H9 (cell line): ENCODE measurements around the gene SHBG. TPM values are rescaled to one million over a fixed set of nuclear protein-coding genes. Genes with fewer than 3 reads are reported as not detected.
A peak's percentile ranks its signal among the peaks of the same experiment; 100 is the strongest.

Source experiments
- DNase-seq: peaks from one replicate; pipeline ENCODE4 v3.0.0-alpha.2; 2017
- H2AFZ ChIP-seq: one replicate; pipeline ENCODE4 v1.6.1; 2013; ENCODE audit warnings: mild to moderate bottlenecking, low read length, control low read depth, moderate library complexity
- H2AK5ac ChIP-seq: 2 replicates; pipeline ENCODE4 v1.6.1; 2013; ENCODE audit warnings: low read length, control low read depth, mixed read lengths; ENCODE audit not compliant: insufficient read length
- H2BK120ac ChIP-seq: one replicate; pipeline ENCODE4 v1.6.1; 2013; ENCODE audit warnings: low read depth, mild to moderate bottlenecking, low read length, control low read depth, inconsistent platforms; ENCODE audit not compliant: poor library complexity, severe bottlenecking
- H2BK12ac ChIP-seq: 2 replicates; pipeline ENCODE4 v1.6.1; 2013; ENCODE audit warnings: low read length, control low read depth, mixed read lengths, low read depth; ENCODE audit not compliant: insufficient read length
- H2BK15ac ChIP-seq: 2 replicates; pipeline ENCODE4 v1.6.1; 2013; ENCODE audit warnings: low read depth, low read length, control low read depth
- H2BK20ac ChIP-seq: one replicate; pipeline ENCODE4 v1.6.1; 2013; ENCODE audit warnings: low read depth, mild to moderate bottlenecking, low read length, control low read depth, inconsistent platforms; ENCODE audit not compliant: poor library complexity, severe bottlenecking
- H2BK5ac ChIP-seq: 2 replicates; pipeline ENCODE4 v1.6.1; 2013; ENCODE audit warnings: low read length, control low read depth, mixed read lengths; ENCODE audit not compliant: insufficient read length
- H3K14ac ChIP-seq: 2 replicates; pipeline ENCODE4 v1.6.1; 2013; ENCODE audit warnings: low read length, control low read depth; ENCODE audit not compliant: insufficient read depth
- H3K18ac ChIP-seq: 2 replicates; pipeline ENCODE4 v1.6.1; 2013; ENCODE audit warnings: low read depth, mild to moderate bottlenecking, mixed read lengths, low read length, control low read depth; ENCODE audit not compliant: insufficient read length
- H3K23ac ChIP-seq: 2 replicates; pipeline ENCODE4 v1.6.1; 2013; ENCODE audit warnings: low read length, control low read depth, mixed read lengths, low read depth; ENCODE audit not compliant: insufficient read length
- H3K23me2 ChIP-seq: 2 replicates; pipeline ENCODE4 v1.6.1; 2013; ENCODE audit warnings: low read depth, mild to moderate bottlenecking, mixed read lengths, low read length, control low read depth; ENCODE audit not compliant: insufficient read length, poor library complexity, severe bottlenecking
- H3K27ac ChIP-seq: 2 replicates; pipeline ENCODE4 v1.5.1; 2013; ENCODE audit warnings: low read length, control low read depth, mixed read lengths, low read depth; ENCODE audit not compliant: insufficient read length
- H3K27me3 ChIP-seq: 2 replicates; pipeline ENCODE4 v1.6.1; 2013; ENCODE audit warnings: low read length, control low read depth, inconsistent platforms; ENCODE audit not compliant: insufficient read depth
- H3K4ac ChIP-seq: 2 replicates; pipeline ENCODE4 v1.6.1; 2013; ENCODE audit warnings: low read depth, mild to moderate bottlenecking, control low read depth, inconsistent platforms, low read length, moderate library complexity
- H3K4me1 ChIP-seq: 2 replicates; pipeline ENCODE4 v1.6.1; 2013; ENCODE audit warnings: low read length, control low read depth, inconsistent platforms; ENCODE audit not compliant: insufficient read depth
- H3K4me2 ChIP-seq: 2 replicates; pipeline ENCODE4 v1.6.1; 2013; ENCODE audit warnings: low read length, control low read depth, mixed read lengths; ENCODE audit not compliant: insufficient read length, insufficient read depth
- H3K56ac ChIP-seq: 2 replicates; pipeline ENCODE4 v1.6.1; 2013; ENCODE audit warnings: low read depth, mild to moderate bottlenecking, mixed read lengths, low read length, control low read depth; ENCODE audit not compliant: insufficient read length
- H3K79me1 ChIP-seq: 2 replicates; pipeline ENCODE4 v1.6.1; 2013; ENCODE audit warnings: low read depth, mild to moderate bottlenecking, moderate library complexity, low read length, control low read depth, inconsistent platforms; ENCODE audit not compliant: insufficient read depth, poor library complexity, severe bottlenecking
- H3K79me2 ChIP-seq: 2 replicates; pipeline ENCODE4 v1.6.1; 2013; ENCODE audit warnings: low read length, control low read depth, inconsistent platforms; ENCODE audit not compliant: insufficient read depth
- H3K9ac ChIP-seq: 2 replicates; pipeline ENCODE4 v1.6.1; 2013; ENCODE audit warnings: low read length, control low read depth, mixed read lengths; ENCODE audit not compliant: insufficient read length; ENCODE audit errors: extremely low read depth
- H3K9me3 ChIP-seq: one replicate; pipeline ENCODE4 v1.6.1; 2013; ENCODE audit warnings: low read depth, low read length, inconsistent platforms; ENCODE audit not compliant: control insufficient read depth
- H3T11ph ChIP-seq: one replicate; pipeline ENCODE4 v1.6.1; 2013; ENCODE audit warnings: mild to moderate bottlenecking, low read length, control low read depth, inconsistent platforms
- H4K20me1 ChIP-seq: one replicate; pipeline ENCODE4 v1.6.1; 2013; ENCODE audit not compliant: control insufficient read depth, insufficient read length, insufficient read depth
- H4K5ac ChIP-seq: 2 replicates; pipeline ENCODE4 v1.6.1; 2013; ENCODE audit warnings: low read depth, mild to moderate bottlenecking, mixed read lengths, low read length, control low read depth; ENCODE audit not compliant: insufficient read length
- H4K8ac ChIP-seq: replicated peaks from 2 replicates; pipeline ENCODE4 v1.6.1; 2013; ENCODE audit warnings: low read length, control low read depth, mixed read lengths, low read depth; ENCODE audit not compliant: insufficient read length
- H4K91ac ChIP-seq: 2 replicates; pipeline ENCODE4 v1.6.1; 2013; ENCODE audit warnings: low read depth, mild to moderate bottlenecking, moderate library complexity, mixed read lengths, low read length, control low read depth; ENCODE audit not compliant: insufficient read length
- H3K27ac Mint-ChIP-seq, 3 experiments: 2 replicates in 2 of 3; 3 replicates in 1 of 3; pipeline ENCODE4 v1.8.0; 2020 to 2021; ENCODE audit warnings: mixed read lengths in 3 of 3, mild to moderate bottlenecking in 1 of 3, moderate library complexity in 1 of 3
- H3K27me3 Mint-ChIP-seq: 2 replicates; pipeline ENCODE4 v1.8.0; 2021; ENCODE audit warnings: low read depth, mild to moderate bottlenecking, moderate library complexity, mixed read lengths
- H3K36me3 Mint-ChIP-seq, 3 experiments: 2 replicates in 2 of 3; 3 replicates in 1 of 3; pipeline ENCODE4 v1.8.0; 2020 to 2021; ENCODE audit warnings: low read depth in 3 of 3, mixed read lengths in 3 of 3; ENCODE audit not compliant: insufficient read depth in 1 of 3
- H3K4me1 Mint-ChIP-seq, 2 experiments: 2 replicates each; pipeline ENCODE4 v1.8.0; 2020; ENCODE audit warnings: mixed read lengths in 2 of 2
- H3K4me3 Mint-ChIP-seq, 2 experiments: 2 replicates in 1 of 2; 3 replicates in 1 of 2; pipeline ENCODE4 v1.8.0; 2020 to 2021; ENCODE audit warnings: mild to moderate bottlenecking in 2 of 2, mixed read lengths in 2 of 2, moderate library complexity in 1 of 2
- H3K9me3 Mint-ChIP-seq, 2 experiments: 2 replicates in 1 of 2; 3 replicates in 1 of 2; pipeline ENCODE4 v1.8.0; 2020; ENCODE audit warnings: mild to moderate bottlenecking in 2 of 2, mixed read lengths in 2 of 2, moderate library complexity in 1 of 2
- CTCF ChIP-seq: fragments of 200-600 bp; sonication (generic); conservative IDR thresholded peaks from 3 replicates; pipeline ENCODE4 v1.8.0; 2021; ENCODE audit warnings: antibody characterized with exemption, mild to moderate bottlenecking
- WGBS: extraction: QIAGEN DNeasy Blood & Tissue Kit; methylation state at CpG from one replicate; pipeline ENCODE4 v1.1.7; 2013; ENCODE audit warnings: missing lambda C conversion rate, low lambda C conversion rate, mixed read lengths; ENCODE audit not compliant: insufficient read length; ENCODE audit errors: extremely low coverage; 5-methylcytosine and 5-hydroxymethylcytosine counted together
- total RNA-seq: library from RNA; stranded (reverse); gene quantifications from 2 replicates; pipeline ENCODE4 v1.2.1, GENCODE V29; 2021

Gene SHBG
- total RNA-seq, 1 experiment from 2014 or later, result 1.6 TPM

- Mint-ChIP-seq H3K27ac (peak overlapping the region in 2 of 3 experiments; percentile 65 to 83; a peak in 2 of 7 replicates), H3K4me1 (peaks cover 25 to 56% of the 10 kb centered on the region in 2 experiments), H3K9me3 (no peaks in the 10 kb centered on the region), H3K27me3 (no peaks in the 10 kb centered on the region), H3K36me3 (peaks cover 27 to 62% (median 53%) of the 10 kb centered on the region in 3 experiments), H3K4me3 (peak overlapping the region in 1 of 2 experiments; percentile 48; a peak in 2 of 5 replicates)
- H2BK20ac ChIP-seq, result no peak overlapping the region
- DNase-seq, result peak; percentile 93
- no peaks in the 10 kb centered on the region for H3K79me1 ChIP-seq
- no peak overlapping the region for H4K5ac ChIP-seq
- peak overlapping the region; percentile 20 for H3K56ac ChIP-seq
- peak; percentile 89 for TF ChIP-seq CTCF
- no peak overlapping the region; the same call in 1 of the 2 replicates for H3K4ac ChIP-seq
- no peaks in the 10 kb centered on the region; the same call in 1 of the 2 replicates for H3K4me1 ChIP-seq
- peak overlapping the region; percentile 87 for H2BK15ac ChIP-seq
- peak overlapping the region; percentile 91 for H3K4me2 ChIP-seq
- H3K23me2 ChIP-seq, result peaks cover 10% of the 10 kb centered on the region
- H2BK12ac ChIP-seq, result no peak overlapping the region
- no CpG with 5 or more reads among the region's 56 CpGs for WGBS
- H3K9ac ChIP-seq, result peak overlapping the region; percentile 70
- H3K27me3 ChIP-seq, result no peaks in the 10 kb centered on the region
- no peak overlapping the region for H2BK120ac ChIP-seq
- H3K18ac ChIP-seq, result peak overlapping the region; percentile 34
- no peaks in the 10 kb centered on the region for H3K9me3 ChIP-seq
- H3K27ac ChIP-seq, result no peak overlapping the region
- H4K8ac ChIP-seq, result no peak overlapping the region
- H3T11ph ChIP-seq, result no peak overlapping the region
- H4K20me1 ChIP-seq, result no peaks in the 10 kb centered on the region
- peak overlapping the region; percentile 89 for H3K14ac ChIP-seq
- H2BK5ac ChIP-seq, result no peak overlapping the region
- no peak overlapping the region for H2AK5ac ChIP-seq
- H2AFZ ChIP-seq, result no peak overlapping the region
- no peak overlapping the region for H4K91ac ChIP-seq
- no peaks in the 10 kb centered on the region for H3K79me2 ChIP-seq
- no peak overlapping the region for H3K23ac ChIP-seq
Observed at GRCh38 chr17:7589204-7589868, 40.6 kb upstream of the SHBG start.
